ENCODE results near the gene BANK1.

Gene BANK1

GRCh38 chr4:101792056-101792590 is 1.6 kb downstream of the BANK1 start:
- Histone ChIP-seq H2AK5ac (ENCODE audit: low read length, severe bottlenecking) (no peak overlapping the region), H2BK15ac (ENCODE audit: low read depth, poor library complexity, severe bottlenecking) (no peak overlapping the region), H3K79me1 (replicated peaks; ENCODE audit: low read length, poor library complexity, severe bottlenecking) (no peaks in the 10 kb centered on the region), H4K91ac (ENCODE audit: low read length) (no peak overlapping the region), H2BK5ac (ENCODE audit: low read depth, low read length, poor library complexity, severe bottlenecking) (no peak overlapping the region), H3K9me3 (ENCODE audit: control insufficient read depth, low read length) (no peaks in the 10 kb centered on the region), H3K14ac (ENCODE audit: low read length in 2 of 2) (no peak overlapping the region), H3K36me3 (ENCODE audit: control insufficient read depth in 1 of 2, insufficient read depth in 2 of 2, low read depth in 1 of 2, low read length in 2 of 2) (no peaks in the 10 kb centered on the region), H4K8ac (ENCODE audit: low read length) (no peak overlapping the region), H3K27me3 (ENCODE audit: control insufficient read depth in 1 of 2, insufficient read depth in 1 of 2, low read length in 2 of 2) (no peaks in the 10 kb centered on the region), H3K4ac (ENCODE audit: low read depth in 1 of 2, low read length in 2 of 2) (no peak overlapping the region), H3K4me3 (ENCODE audit: insufficient read depth in 1 of 2, low read depth in 1 of 2, low read length in 2 of 2) (no peak overlapping the region), H2BK12ac (ENCODE audit: low read length in 2 of 2) (no peak overlapping the region), H3K4me1 (ENCODE audit: control insufficient read depth, insufficient read depth, low read depth, low read length) (peaks cover 4% of the 10 kb centered on the region), H3K4me2 (ENCODE audit: low read length, poor library complexity, severe bottlenecking) (no peak overlapping the region), H2BK120ac (ENCODE audit: low read depth, low read length) (no peak overlapping the region), H3K27ac (ENCODE audit: low read length, poor library complexity, severe bottlenecking) (no peak overlapping the region), H3K18ac (ENCODE audit: low read depth in 1 of 2, low read length in 2 of 2) (no peak overlapping the region), H3K9ac (ENCODE audit: low read length) (no peak overlapping the region), H2AFZ (ENCODE audit: low read depth, low read length) (no peak overlapping the region), H3K23ac (ENCODE audit: low read length in 2 of 2) (no peak overlapping the region)
- DNase-seq: no peak
- 76% methylated on average over 3 of the region's 4 CpGs for WGBS

- Histone ChIP-seq H3K14ac (ENCODE audit: low read length in 2 of 2) (no peak overlapping the region), H3K79me1 (replicated peaks; ENCODE audit: low read length, poor library complexity, severe bottlenecking) (no peaks in the 10 kb centered on the region), H4K8ac (ENCODE audit: low read length) (no peak overlapping the region), H2BK15ac (ENCODE audit: low read depth, poor library complexity, severe bottlenecking) (no peak overlapping the region), H2AFZ (ENCODE audit: low read depth, low read length) (no peak overlapping the region), H2BK120ac (ENCODE audit: low read depth, low read length) (no peak overlapping the region), H3K27me3 (ENCODE audit: control insufficient read depth in 1 of 2, insufficient read depth in 1 of 2, low read length in 2 of 2) (no peaks in the 10 kb centered on the region), H3K4me1 (ENCODE audit: control insufficient read depth, insufficient read depth, low read depth, low read length) (peaks cover 4% of the 10 kb centered on the region), H3K4me2 (ENCODE audit: low read length, poor library complexity, severe bottlenecking) (no peak overlapping the region), H3K4ac (ENCODE audit: low read depth in 1 of 2, low read length in 2 of 2) (no peak overlapping the region), H3K9ac (ENCODE audit: low read length) (no peak overlapping the region), H3K9me3 (ENCODE audit: control insufficient read depth, low read length) (peaks cover 4% of the 10 kb centered on the region), H2BK12ac (ENCODE audit: low read length in 2 of 2) (no peak overlapping the region), H2AK5ac (ENCODE audit: low read length, severe bottlenecking) (no peak overlapping the region), H3K36me3 (ENCODE audit: control insufficient read depth in 1 of 2, insufficient read depth in 2 of 2, low read depth in 1 of 2, low read length in 2 of 2) (no peaks in the 10 kb centered on the region), H2BK5ac (ENCODE audit: low read depth, low read length, poor library complexity, severe bottlenecking) (no peak overlapping the region), H4K91ac (ENCODE audit: low read length) (no peak overlapping the region), H3K4me3 (ENCODE audit: insufficient read depth in 1 of 2, low read depth in 1 of 2, low read length in 2 of 2) (no peak overlapping the region), H3K23ac (ENCODE audit: low read length in 2 of 2) (no peak overlapping the region), H3K18ac (ENCODE audit: low read depth in 1 of 2, low read length in 2 of 2) (no peak overlapping the region), H3K27ac (ENCODE audit: low read length, poor library complexity, severe bottlenecking) (no peak overlapping the region)
- no peak for DNase-seq
These were observed 2.9 kb downstream of the BANK1 start for GRCh38 chr4:101793397-101793796.

GRCh38 chr4:101794806-101795205 is 4.3 kb downstream of the BANK1 start:
- no peak overlapping the region for H3K18ac ChIP-seq (ENCODE audit: low read depth in 1 of 2, low read length in 2 of 2)
- no peak overlapping the region for H4K91ac ChIP-seq (ENCODE audit: low read length)
- H3K9ac ChIP-seq (ENCODE audit: low read length): no peak overlapping the region
- H3K9me3 ChIP-seq (ENCODE audit: control insufficient read depth, low read length): peaks cover 4% of the 10 kb centered on the region
- no peak overlapping the region for H2BK15ac ChIP-seq (ENCODE audit: low read depth, poor library complexity, severe bottlenecking)
- H3K4me1 ChIP-seq (ENCODE audit: control insufficient read depth, insufficient read depth, low read depth, low read length): peaks cover 4% of the 10 kb centered on the region
- no CpG with 5 or more reads among the region's 1 CpG for WGBS
- no peaks in the 10 kb centered on the region for H3K79me1 ChIP-seq (replicated peaks; ENCODE audit: low read length, poor library complexity, severe bottlenecking)
- H3K36me3 ChIP-seq (ENCODE audit: control insufficient read depth in 1 of 2, insufficient read depth in 2 of 2, low read depth in 1 of 2, low read length in 2 of 2): no peaks in the 10 kb centered on the region
- H3K23ac ChIP-seq (ENCODE audit: low read length in 2 of 2): no peak overlapping the region
- no peak overlapping the region for H3K27ac ChIP-seq (ENCODE audit: low read length, poor library complexity, severe bottlenecking)
- no peak overlapping the region for H3K4me3 ChIP-seq (ENCODE audit: insufficient read depth in 1 of 2, low read depth in 1 of 2, low read length in 2 of 2)
- no peak overlapping the region for H3K14ac ChIP-seq (ENCODE audit: low read length in 2 of 2)
- H3K4me2 ChIP-seq (ENCODE audit: low read length, poor library complexity, severe bottlenecking): no peak overlapping the region
- no peak overlapping the region for H2AK5ac ChIP-seq (ENCODE audit: low read length, severe bottlenecking)
- no peak overlapping the region for H2BK5ac ChIP-seq (ENCODE audit: low read depth, low read length, poor library complexity, severe bottlenecking)
- DNase-seq: no peak
- H2AFZ ChIP-seq (ENCODE audit: low read depth, low read length): no peak overlapping the region
- H2BK120ac ChIP-seq (ENCODE audit: low read depth, low read length): no peak overlapping the region
- no peak overlapping the region for H2BK12ac ChIP-seq (ENCODE audit: low read length in 2 of 2)
- H3K27me3 ChIP-seq (ENCODE audit: control insufficient read depth in 1 of 2, insufficient read depth in 1 of 2, low read length in 2 of 2): no peaks in the 10 kb centered on the region
- no peak overlapping the region for H3K4ac ChIP-seq (ENCODE audit: low read depth in 1 of 2, low read length in 2 of 2)
- H4K8ac ChIP-seq (ENCODE audit: low read length): no peak overlapping the region

GRCh38 chr4:101795704-101796103 is 5.2 kb downstream of the BANK1 start:
- no peak overlapping the region for H2BK15ac ChIP-seq (ENCODE audit: low read depth, poor library complexity, severe bottlenecking)
- no peak overlapping the region for H3K27ac ChIP-seq (ENCODE audit: low read length, poor library complexity, severe bottlenecking)
- no peaks in the 10 kb centered on the region for H3K27me3 ChIP-seq (ENCODE audit: control insufficient read depth in 1 of 2, insufficient read depth in 1 of 2, low read length in 2 of 2)
- no peak overlapping the region for H2BK120ac ChIP-seq (ENCODE audit: low read depth, low read length)
- H3K14ac ChIP-seq (ENCODE audit: low read length in 2 of 2): no peak overlapping the region
- H2BK5ac ChIP-seq (ENCODE audit: low read depth, low read length, poor library complexity, severe bottlenecking): no peak overlapping the region
- H3K4ac ChIP-seq (ENCODE audit: low read depth in 1 of 2, low read length in 2 of 2): no peak overlapping the region
- no peak overlapping the region for H4K91ac ChIP-seq (ENCODE audit: low read length)
- no peak overlapping the region for H3K9ac ChIP-seq (ENCODE audit: low read length)
- no peak overlapping the region for H3K23ac ChIP-seq (ENCODE audit: low read length in 2 of 2)
- DNase-seq: no peak
- H4K8ac ChIP-seq (ENCODE audit: low read length): no peak overlapping the region
- H3K4me1 ChIP-seq (ENCODE audit: control insufficient read depth, insufficient read depth, low read depth, low read length): peaks cover 3% of the 10 kb centered on the region
- H2BK12ac ChIP-seq (ENCODE audit: low read length in 2 of 2): no peak overlapping the region
- no peak overlapping the region for H2AFZ ChIP-seq (ENCODE audit: low read depth, low read length)
- H2AK5ac ChIP-seq (ENCODE audit: low read length, severe bottlenecking): no peak overlapping the region
- no peaks in the 10 kb centered on the region for H3K36me3 ChIP-seq (ENCODE audit: control insufficient read depth in 1 of 2, insufficient read depth in 2 of 2, low read depth in 1 of 2, low read length in 2 of 2)
- peaks cover 4% of the 10 kb centered on the region for H3K9me3 ChIP-seq (ENCODE audit: control insufficient read depth, low read length)
- no peak overlapping the region for H3K4me3 ChIP-seq (ENCODE audit: insufficient read depth in 1 of 2, low read depth in 1 of 2, low read length in 2 of 2)
- H3K18ac ChIP-seq (ENCODE audit: low read depth in 1 of 2, low read length in 2 of 2): no peak overlapping the region
- no peaks in the 10 kb centered on the region for H3K79me1 ChIP-seq (replicated peaks; ENCODE audit: low read length, poor library complexity, severe bottlenecking)
- H3K4me2 ChIP-seq (ENCODE audit: low read length, poor library complexity, severe bottlenecking): no peak overlapping the region

Measured in mesenchymal stem cell (in vitro differentiated cells and primary cell).